Erythroblast (primary cell): ENCODE data around the gene PIK3R3.
A peak's percentile ranks its signal among the peaks of the same experiment; 100 is the strongest.

Source experiments
- DNase-seq, 2 experiments: peaks; one replicate each; lab custom pipeline; 2025; lab: John Stamatoyannopoulos, UW
- GATA1 ChIP-seq: IDR thresholded peaks from 2 replicates; pipeline ENCODE4 v1.6.1; 2011; ENCODE audit warnings: low read depth, mild to moderate bottlenecking, control low read depth, low read length, moderate library complexity
- POLR2A ChIP-seq: IDR thresholded peaks from 2 replicates; pipeline ENCODE4 v1.6.1; 2011; ENCODE audit warnings: mild to moderate bottlenecking, low read length

The PIK3R3 gene

DNA sequence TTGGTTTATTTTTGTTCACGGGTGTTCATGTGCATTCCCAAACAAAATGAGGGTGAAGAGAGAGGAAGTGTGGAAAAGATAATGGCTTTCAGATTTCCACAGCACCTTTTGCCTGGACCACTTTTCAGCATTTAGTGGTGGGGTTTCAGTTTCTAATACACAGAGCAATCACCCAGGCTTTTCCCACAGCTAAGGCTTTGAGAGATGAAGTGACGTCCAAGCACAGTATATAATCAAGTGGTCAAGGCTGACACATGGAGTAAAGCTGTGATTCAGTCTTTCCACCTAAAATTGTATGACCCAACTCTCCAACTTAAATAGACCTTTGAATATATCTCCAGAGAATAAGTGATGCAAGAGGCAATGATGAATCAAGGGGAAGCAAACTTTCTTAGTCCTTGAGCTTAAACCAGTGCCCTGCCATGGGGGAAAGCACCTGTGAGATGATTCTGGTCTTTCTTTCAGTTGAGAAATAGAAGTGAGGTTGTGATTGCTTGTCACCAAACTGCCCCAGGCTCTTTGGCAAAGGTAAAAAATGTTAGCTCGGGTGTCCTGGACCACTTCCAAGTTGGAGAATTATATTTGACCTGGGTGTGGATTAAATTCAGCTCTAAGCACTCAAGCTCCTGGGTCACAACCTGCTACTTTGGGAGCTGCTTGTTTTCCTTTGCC lies 2.4 kb upstream of the PIK3R3 start:
- no peak for TF ChIP-seq GATA1
- no peak for TF ChIP-seq POLR2A
- DNase-seq: no peak

DNA sequence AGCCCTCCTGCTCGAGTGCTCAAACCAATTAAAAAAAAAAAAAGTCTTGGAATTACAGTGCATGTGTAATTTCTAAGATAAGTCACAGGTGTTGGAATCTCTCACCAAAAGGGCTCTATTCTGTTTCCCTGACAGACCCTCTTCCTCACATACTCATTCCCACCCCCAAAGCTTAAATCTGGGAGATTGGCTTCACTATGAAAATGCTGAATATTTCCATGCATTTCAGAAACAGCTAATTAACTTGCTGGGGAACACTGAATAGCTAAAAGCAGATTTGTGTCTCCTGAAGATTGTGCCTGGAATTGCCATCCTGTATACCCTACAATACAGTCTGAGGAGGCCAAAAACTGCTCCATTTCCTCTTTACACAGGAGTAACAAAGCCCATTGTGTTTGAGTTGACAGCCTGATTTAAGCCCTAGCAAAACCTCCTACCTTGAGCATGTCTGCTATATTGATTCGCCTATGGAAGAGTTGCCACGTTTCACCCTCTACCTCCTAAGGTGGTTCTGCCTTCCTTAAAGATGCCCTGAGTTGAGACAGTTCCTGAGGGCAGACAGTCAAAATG lies 1.4 kb upstream of the PIK3R3 start:
- no peak for DNase-seq
- TF ChIP-seq POLR2A (no peak), GATA1 (no peak)

DNA sequence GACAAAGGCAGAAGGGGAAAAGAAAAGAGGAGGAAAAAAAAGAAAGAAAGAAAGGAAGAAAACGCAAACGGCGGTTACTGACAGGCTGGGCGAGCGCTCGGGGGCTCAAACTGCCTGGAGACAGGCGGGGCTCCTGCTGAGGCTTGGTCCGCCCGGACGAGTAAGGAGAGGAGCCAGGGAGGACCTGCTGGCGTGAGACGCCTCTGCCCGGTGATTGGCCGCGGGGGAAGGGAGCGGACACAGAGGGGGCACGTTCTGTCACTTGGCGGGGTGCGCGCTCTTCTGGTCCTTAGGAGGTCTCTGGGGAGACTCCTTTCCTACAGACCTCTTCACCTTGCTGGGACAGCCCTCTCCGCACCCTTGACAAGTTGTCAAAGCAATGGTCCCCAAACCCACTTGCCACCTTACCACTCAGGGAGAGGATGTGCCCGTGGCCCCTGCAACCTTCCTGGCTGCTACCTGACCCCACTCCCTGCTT lies 791 bp upstream of the PIK3R3 start:
- TF ChIP-seq POLR2A: peak; percentile 40
- TF ChIP-seq GATA1: no peak
- peak; percentile 88 to 89 for DNase-seq

DNA sequence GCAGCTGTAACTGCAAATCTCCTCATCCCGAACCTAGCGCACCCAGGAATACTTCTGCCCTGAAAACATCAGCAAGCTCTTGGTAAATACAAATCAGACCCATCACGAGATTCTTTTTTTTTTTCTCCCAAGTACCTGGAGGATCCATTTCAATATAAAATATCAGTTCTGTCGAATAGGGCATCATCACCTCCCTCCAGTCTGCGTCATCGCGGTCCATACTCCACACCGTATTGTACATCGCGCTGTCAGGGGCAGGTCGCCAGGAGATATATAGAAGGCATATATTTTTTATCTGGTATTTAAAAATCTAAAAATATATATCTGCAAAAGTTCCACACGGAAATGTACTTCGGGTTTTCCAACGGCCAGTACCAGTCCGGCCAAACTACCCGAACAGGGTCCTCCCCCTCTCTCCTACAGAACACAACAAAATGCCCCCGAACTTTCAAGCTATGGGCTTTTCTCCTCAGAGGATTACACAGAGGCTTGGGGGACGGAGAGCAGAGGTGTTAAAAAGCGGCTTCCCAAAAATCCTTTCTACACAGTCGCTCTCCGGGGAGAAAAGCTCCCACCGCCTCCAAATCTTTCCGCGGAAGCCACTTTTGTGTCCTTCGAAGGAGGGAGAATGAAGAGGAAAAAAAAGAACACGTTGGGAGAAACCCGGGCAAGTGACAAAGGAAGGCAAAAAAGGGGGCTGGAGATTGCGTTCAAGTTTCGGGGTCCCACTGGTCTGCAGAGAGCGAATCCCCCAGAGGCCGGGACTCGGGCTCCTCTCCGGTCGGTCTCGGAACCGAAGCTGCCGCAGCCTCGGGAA lies 509 bp downstream of the PIK3R3 start:
- DNase-seq: peak; percentile 46 to 48
- TF ChIP-seq POLR2A (no peak), GATA1 (no peak)

DNA sequence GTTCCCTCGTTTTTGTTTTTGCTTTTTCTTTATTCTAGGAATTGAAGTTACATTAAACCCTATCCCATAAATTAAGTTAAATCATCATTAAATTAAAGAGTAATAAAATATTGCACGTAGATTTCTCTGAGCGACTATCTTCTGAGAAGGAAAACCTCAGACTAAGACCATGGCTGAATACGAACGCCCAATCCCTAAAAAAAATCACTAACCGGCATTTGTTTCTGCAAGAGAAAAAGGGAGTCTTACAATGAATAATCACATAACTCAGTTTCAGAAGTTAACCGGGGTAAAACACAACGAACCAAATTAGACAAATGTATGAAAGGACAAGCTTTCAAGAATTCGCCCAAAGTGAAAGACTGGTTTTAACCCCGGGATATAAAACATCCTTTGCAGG lies 1.3 kb downstream of the PIK3R3 start:
- TF ChIP-seq GATA1: no peak
- no peak for TF ChIP-seq POLR2A
- DNase-seq: peak in 1 of 2 experiments; percentile 21

DNA sequence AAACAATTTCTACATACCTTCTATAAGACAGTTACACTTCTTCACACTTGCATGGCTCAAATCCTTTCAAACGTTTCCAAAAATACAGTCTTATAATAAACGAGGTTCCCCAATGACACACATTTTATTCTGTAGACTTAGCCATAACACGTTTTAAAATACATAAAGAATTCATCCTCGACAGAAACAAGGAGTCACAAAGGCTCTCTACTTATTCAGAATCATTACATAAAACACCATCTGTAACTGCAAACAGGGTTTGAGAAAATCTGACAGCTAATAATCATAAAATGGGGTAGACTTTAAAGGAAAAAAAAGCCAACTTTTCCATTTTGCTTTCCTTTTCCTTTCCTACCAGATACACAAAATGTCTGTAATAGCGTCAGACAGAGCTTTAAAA lies 1.8 kb downstream of the PIK3R3 start:
- peak in 1 of 2 experiments; percentile 10 for DNase-seq
- TF ChIP-seq GATA1 (no peak), POLR2A (no peak)

DNA sequence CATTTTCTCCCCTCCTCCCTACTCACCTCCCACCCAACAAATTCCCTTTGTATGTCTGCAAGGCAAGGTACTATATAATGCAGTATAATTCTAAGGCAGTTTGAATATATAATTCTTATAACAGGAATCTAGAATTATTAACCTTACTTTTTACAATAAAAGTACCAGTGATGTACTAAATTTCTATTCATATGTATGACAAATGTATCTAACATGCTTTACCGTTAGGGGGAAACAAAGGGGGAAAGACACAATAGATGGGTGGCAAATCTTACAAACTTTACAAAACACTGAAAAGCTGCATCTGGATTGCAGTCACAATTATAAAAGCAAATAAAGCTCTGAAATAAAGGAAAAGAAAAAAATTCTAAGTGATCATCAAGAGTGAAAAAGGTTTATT lies 2.3 kb downstream of the PIK3R3 start:
- DNase-seq: no peak
- TF ChIP-seq GATA1 (no peak), POLR2A (no peak)

DNA sequence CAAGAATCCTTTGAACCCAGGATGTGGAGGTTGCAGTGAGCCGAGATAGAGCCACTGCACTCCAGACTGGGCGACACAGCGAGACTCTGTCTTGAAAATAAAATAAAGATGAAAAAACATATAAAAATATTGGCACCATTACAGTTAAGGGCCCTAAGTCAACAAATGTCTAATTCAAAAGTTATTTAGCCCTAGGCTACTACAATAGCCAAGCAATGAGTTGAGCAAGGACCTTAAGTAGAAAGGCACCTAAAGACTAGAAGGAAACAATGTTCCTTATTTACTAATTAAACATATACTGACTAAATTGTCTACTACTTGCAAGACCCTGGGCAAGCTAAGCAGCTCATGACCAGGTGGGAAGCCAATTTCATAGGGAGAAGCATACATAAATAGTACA lies 4.1 kb downstream of the PIK3R3 start:
- no peak for DNase-seq
- no peak for TF ChIP-seq GATA1
- no peak for TF ChIP-seq POLR2A

DNA sequence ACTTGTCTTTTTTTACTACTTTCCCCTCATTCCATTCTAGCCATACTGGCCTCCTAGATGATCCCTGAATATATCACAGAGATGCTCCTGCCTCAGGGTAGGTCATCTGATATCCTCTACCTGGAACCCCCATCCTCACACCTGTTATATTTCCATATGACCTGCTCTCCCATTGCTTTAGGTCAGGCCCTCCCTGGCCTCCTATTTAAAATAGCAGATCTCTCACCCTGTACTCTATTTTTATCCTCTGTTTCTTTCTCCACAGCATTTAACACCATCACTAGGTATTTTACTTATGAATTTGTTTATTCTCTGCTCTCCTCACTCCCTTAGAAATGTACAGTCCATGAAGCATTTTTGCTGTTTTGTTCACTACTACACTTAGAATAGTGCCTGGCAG lies 13.6 kb downstream of the PIK3R3 start:
- TF ChIP-seq POLR2A: no peak
- no peak for TF ChIP-seq GATA1
- DNase-seq: no peak

DNA sequence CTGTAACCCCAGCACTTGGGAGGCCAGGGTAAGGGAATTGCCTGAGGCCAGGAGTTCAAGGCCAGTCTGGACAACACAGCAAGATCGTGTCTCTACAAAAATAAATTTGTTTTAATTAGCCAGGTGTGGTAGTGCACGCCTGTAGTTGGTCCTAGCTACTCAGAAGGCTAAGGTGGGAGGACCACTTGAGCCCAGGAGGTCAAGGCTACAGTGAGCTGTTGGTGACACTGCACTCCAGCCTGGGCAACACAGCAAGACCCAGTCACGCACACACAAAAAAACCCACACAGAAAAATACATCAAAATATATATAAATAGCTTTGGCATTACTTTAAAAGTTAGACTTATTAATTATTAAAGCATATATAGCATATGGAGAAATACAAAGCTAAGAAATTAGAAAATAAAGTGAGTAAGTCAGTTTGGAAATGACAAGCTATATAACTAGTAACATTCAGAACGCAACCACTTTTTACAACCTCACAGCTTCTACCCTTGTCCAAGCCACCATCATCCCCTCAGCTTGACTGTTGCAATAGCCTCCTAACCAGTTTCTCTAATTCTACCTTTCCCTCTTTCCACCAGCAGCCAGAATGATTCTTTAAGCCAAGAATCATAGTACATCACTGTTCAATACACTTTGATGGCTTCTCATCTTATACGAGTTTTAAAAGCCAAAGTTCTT lies 14.5 kb downstream of the PIK3R3 start:
- no peak for TF ChIP-seq POLR2A
- TF ChIP-seq GATA1: no peak
- no peak for DNase-seq

DNA sequence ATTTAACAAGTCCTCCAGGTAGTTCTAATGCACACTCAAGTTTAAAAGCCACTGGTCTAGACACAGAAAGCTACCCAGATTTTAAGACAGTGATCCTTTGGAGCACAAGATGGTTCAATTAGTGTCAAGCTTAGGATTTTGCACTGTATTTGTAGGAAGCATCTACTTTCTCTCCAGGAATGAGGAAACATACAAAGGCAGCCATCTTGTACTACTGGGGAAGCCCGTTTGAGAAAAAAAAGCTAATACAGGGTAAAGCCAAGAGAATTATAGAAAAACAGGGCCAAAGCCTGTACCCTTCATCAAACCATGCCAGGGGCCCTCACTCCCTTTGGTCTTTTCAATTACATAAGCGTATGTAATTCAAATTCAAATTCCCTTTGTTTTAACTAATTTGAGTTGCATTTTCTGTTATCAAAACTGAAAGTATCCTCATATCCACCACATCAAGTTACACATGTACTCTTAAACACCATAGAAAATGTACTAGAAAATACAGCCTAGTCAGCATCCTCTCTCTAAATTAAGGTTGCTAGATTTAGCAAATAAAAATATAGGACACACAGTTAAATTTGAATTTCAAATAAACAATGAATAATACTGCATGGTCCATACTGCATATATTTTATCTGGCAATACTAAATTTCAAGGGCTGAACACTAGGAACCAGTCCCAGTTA lies 17.4 kb downstream of the PIK3R3 start:
- no peak for DNase-seq
- TF ChIP-seq GATA1: no peak
- TF ChIP-seq POLR2A: no peak

DNA sequence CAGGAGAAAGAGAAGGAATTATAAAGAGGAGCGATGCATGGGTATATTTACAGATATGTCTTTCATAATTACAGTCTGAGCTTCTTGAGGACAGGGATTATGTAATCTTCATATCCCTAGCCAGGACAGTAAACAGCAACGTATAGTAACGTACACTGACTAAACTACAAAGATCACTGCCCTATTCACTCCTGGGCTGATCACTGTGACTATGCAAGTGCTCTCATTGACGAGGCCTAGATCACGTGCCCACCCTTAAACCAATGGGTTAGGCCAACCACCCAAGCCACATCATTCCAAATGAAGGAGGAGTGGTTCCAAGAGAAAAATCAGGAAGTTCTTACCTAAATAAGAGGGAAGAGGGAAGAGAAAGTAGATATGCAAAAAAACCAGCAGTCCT lies 18.5 kb downstream of the PIK3R3 start:
- DNase-seq: no peak
- TF ChIP-seq POLR2A (no peak), GATA1 (no peak)

DNA sequence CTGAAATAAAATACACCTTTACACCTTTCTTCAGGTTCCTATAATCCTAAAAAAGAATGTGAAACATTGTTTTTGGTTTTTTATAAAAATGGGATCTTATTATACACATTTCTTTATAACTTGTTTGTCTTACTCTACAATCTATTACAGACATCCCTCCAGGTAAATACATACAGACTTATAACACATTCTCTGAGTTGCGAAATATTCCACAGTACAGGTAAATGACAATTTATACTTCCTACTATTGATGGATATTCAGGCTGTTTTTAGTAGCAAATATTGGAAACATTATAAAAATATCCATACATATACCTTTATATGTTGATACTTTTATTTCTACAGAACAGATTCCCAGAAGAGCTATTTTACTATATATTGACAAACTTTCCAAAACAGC lies 20.3 kb downstream of the PIK3R3 start:
- no peak for DNase-seq
- TF ChIP-seq GATA1 (no peak), POLR2A (no peak)

DNA sequence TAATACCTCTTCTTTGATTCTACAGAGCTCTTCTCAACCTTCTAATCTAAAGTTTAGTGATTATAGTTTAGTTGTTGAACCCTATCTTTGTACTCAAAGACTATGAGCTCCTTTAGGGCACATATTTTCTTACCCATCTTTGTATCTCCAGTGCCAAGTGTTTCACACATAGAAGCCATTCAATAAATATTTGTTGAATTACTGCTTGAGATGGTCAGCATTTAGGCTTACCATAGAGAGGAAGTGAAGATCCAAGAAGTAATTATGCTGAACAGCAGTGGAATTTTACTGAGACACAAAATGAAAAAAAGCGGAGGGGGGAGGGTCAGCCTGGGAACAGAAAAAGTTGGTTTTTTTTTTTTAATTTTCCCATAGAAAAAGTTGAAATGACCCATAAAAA lies 21.9 kb downstream of the PIK3R3 start:
- no peak for DNase-seq
- no peak for TF ChIP-seq GATA1
- no peak for TF ChIP-seq POLR2A
